Kasumi-1 (cell line): ENCODE measurements around the gene CLPTM1L.
"Not testable (repeated sequence)": the region's sequence is repeated elsewhere in the genome, so short reads cannot be mapped to it uniquely, and the experiment has no call there.

Experiments
- DNase-seq, 2 experiments: peaks; one replicate each; lab custom pipeline; 2025; lab: John Stamatoyannopoulos, UW

The CLPTM1L gene

GRCh38 chr5:1292139-1292538 lies 52.8 kb downstream of the CLPTM1L start:
- DNase-seq: no peak

GRCh38 chr5:1291611-1292080 lies 53.3 kb downstream of the CLPTM1L start:
- no peak for DNase-seq

GRCh38 chr5:1290956-1291355 lies 53.9 kb downstream of the CLPTM1L start:
- not testable (repeated sequence) for DNase-seq

- not testable (repeated sequence) for DNase-seq
Observed at GRCh38 chr5:1289559-1289958, 55.3 kb downstream of the CLPTM1L start.

- DNase-seq: no peak
Observed at GRCh38 chr5:1288439-1289335, 56.2 kb downstream of the CLPTM1L start.

- DNase-seq: no peak
Observed at GRCh38 chr5:1285883-1286291, 59.0 kb downstream of the CLPTM1L start.

- DNase-seq: no peak
Observed at GRCh38 chr5:1285141-1285540, 59.8 kb downstream of the CLPTM1L start.

- not testable (repeated sequence) for DNase-seq
Observed at GRCh38 chr5:1284336-1284970, 60.4 kb downstream of the CLPTM1L start.

GRCh38 chr5:1283729-1284041 lies 61.2 kb downstream of the CLPTM1L start:
- not testable (repeated sequence) for DNase-seq

GRCh38 chr5:1282993-1283728 lies 61.7 kb downstream of the CLPTM1L start:
- DNase-seq: not testable (repeated sequence)

- DNase-seq: no peak
Observed at GRCh38 chr5:1282131-1282992, 62.5 kb downstream of the CLPTM1L start.

- no peak for DNase-seq
Observed at GRCh38 chr5:1281038-1281882, 63.6 kb downstream of the CLPTM1L start.

- no peak for DNase-seq
Observed at GRCh38 chr5:1280177-1281037, 64.5 kb downstream of the CLPTM1L start.

- DNase-seq: no peak
Observed at GRCh38 chr5:1279443-1280151, 65.3 kb downstream of the CLPTM1L start.

- DNase-seq: no peak
Observed at GRCh38 chr5:1278656-1279442, 66.0 kb downstream of the CLPTM1L start.

- no peak for DNase-seq
Observed at GRCh38 chr5:1278216-1278615, 66.7 kb downstream of the CLPTM1L start.

- no peak for DNase-seq
Observed at GRCh38 chr5:1277781-1278180, 67.1 kb downstream of the CLPTM1L start.

- DNase-seq: no peak
Observed at GRCh38 chr5:1277331-1277730, 67.6 kb downstream of the CLPTM1L start.
